Esophagus squamous epithelium (tissue), 5 donors: ENCODE measurements around the gene DCDC2C. TPM values are rescaled to one million over a fixed set of nuclear protein-coding genes. Genes with fewer than 3 reads are reported as not detected.

Experiments used
- DNase-seq: peaks from one replicate; lab custom pipeline; 2025; lab: John Stamatoyannopoulos, UW
- H3K27ac ChIP-seq, 4 donors: fragments of 200-600 bp; sonication (generic); one replicate each; pipeline ENCODE4 v1.5.1; 2016 to 2019; ENCODE audit warnings: mild to moderate bottlenecking in 1 of 4
- H3K27me3 ChIP-seq, 4 donors: fragments of 200-600 bp; sonication (generic); 1 replicate in 3 of 4; 2 replicates in 1 of 4; pipeline versions ENCODE4 v1.5.1 to v1.6.0; 2017 to 2021; ENCODE audit warnings: antibody characterized with exemption in 1 of 4
- H3K36me3 ChIP-seq, 3 donors: fragments of 200-600 bp; sonication (generic); one replicate each; pipeline ENCODE4 v1.5.1; 2016 to 2019
- H3K4me1 ChIP-seq, 3 donors: fragments of 200-600 bp; sonication (generic); one replicate each; pipeline ENCODE4 v1.5.1; 2017 to 2019
- H3K4me3 ChIP-seq, 4 donors: fragments of 200-600 bp; sonication (generic); 1 replicate in 3 of 4; 2 replicates in 1 of 4; pipeline ENCODE4 v1.5.1; 2016 to 2019; ENCODE audit warnings: mild to moderate bottlenecking in 2 of 4, moderate library complexity in 1 of 4
- H3K9me3 ChIP-seq, 3 donors: fragments of 200-600 bp; sonication (generic); one replicate each; pipeline ENCODE4 v1.5.1; 2016 to 2019
- CTCF ChIP-seq, 6 experiments: fragments of 450-650 bp in 4 of 6; fragments of 200-600 bp in 2 of 6; sonication (generic) in 2 of 6; IDR thresholded peaks; one replicate each; pipeline ENCODE4 v1.5.1; 2016 to 2019; ENCODE audit warnings: antibody characterized with exemption in 6 of 6, mild to moderate bottlenecking in 4 of 6, moderate library complexity in 4 of 6
- POLR2A ChIP-seq, 4 donors: fragments of 450-650 bp; IDR thresholded peaks; one replicate each; pipeline ENCODE4 v1.6.1; 2017; ENCODE audit warnings: antibody characterized with exemption in 4 of 4, mild to moderate bottlenecking in 4 of 4, moderate library complexity in 3 of 4
- WGBS, 2 donors: methylation state at CpG; one replicate each; pipeline ENCODE4 v1.1.5; 2018; 5-methylcytosine and 5-hydroxymethylcytosine counted together
- intact Hi-C: fragments of 100-400 bp; cut with DNase I; formaldehyde crosslinking; loops from one replicate; pipeline ENCODE4 v1.15.0; 2022
- total RNA-seq, 4 donors: library from RNA; depleted of rRNA; stranded (reverse); fragments of >200 nt; gene quantifications; one replicate each; pipeline ENCODE4 v1.1.0, GENCODE V29; 2016
- donor health status: DM: yes; HTN: yes; CAD: no.

Gene DCDC2C
- total RNA-seq, 4 donors from 2014 or later: not detected

- DNase-seq: no peak
- no peaks in the 10 kb centered on the region for H3K27me3 ChIP-seq
- peaks cover 0 to 6% (median 0%) of the 10 kb centered on the region in 3 donors for H3K9me3 ChIP-seq
- no peak overlapping the region for H3K4me3 ChIP-seq
- no peak for TF ChIP-seq CTCF (IDR thresholded peaks at IDR 0.05)
- no peak for TF ChIP-seq POLR2A (IDR thresholded peaks at IDR 0.05)
- H3K27ac ChIP-seq: no peak overlapping the region
- intact Hi-C loops: no loop called here
- no peaks in the 10 kb centered on the region for H3K36me3 ChIP-seq
- 87 to 89% methylated on average over 9 of the region's 9 CpGs for WGBS, 2 donors
- no peaks in the 10 kb centered on the region for H3K4me1 ChIP-seq
Measured at GRCh38 chr2:3848776-3849175, 145.4 kb downstream of the DCDC2C start.

GRCh38 chr2:3849213-3849612 lies 145.8 kb downstream of the DCDC2C start:
- intact Hi-C loops: no loop called here
- TF ChIP-seq CTCF (IDR thresholded peaks at IDR 0.05): no peak
- no peak for TF ChIP-seq POLR2A (IDR thresholded peaks at IDR 0.05)
- no peaks in the 10 kb centered on the region for H3K4me1 ChIP-seq
- H3K36me3 ChIP-seq: no peaks in the 10 kb centered on the region
- 66 to 67% methylated on average over 7 of the region's 7 CpGs for WGBS, 2 donors
- DNase-seq: no peak
- no peak overlapping the region for H3K4me3 ChIP-seq
- H3K9me3 ChIP-seq: peaks cover 0 to 11% (median 0%) of the 10 kb centered on the region in 3 donors
- no peak overlapping the region for H3K27ac ChIP-seq
- no peaks in the 10 kb centered on the region for H3K27me3 ChIP-seq

- TF ChIP-seq POLR2A (IDR thresholded peaks at IDR 0.05): no peak
- no peak for TF ChIP-seq CTCF (IDR thresholded peaks at IDR 0.05)
- no peak overlapping the region for H3K4me3 ChIP-seq
- peaks cover 0 to 11% (median 0%) of the 10 kb centered on the region in 3 donors for H3K9me3 ChIP-seq
- H3K4me1 ChIP-seq: no peaks in the 10 kb centered on the region
- intact Hi-C loops: no loop called here
- no peaks in the 10 kb centered on the region for H3K27me3 ChIP-seq
- no peaks in the 10 kb centered on the region for H3K36me3 ChIP-seq
- H3K27ac ChIP-seq: no peak overlapping the region
- WGBS, 2 donors: 30 to 32% methylated on average over 4 of the region's 4 CpGs
- no peak for DNase-seq
Measured at GRCh38 chr2:3857576-3857975, 154.2 kb downstream of the DCDC2C start.

GRCh38 chr2:3864943-3865865 lies 161.8 kb downstream of the DCDC2C start:
- intact Hi-C loops: no loop called here
- Histone ChIP-seq H3K9me3 (no peaks in the 10 kb centered on the region), H3K27ac (no peak overlapping the region), H3K4me1 (no peaks in the 10 kb centered on the region), H3K36me3 (no peaks in the 10 kb centered on the region), H3K27me3 (no peaks in the 10 kb centered on the region), H3K4me3 (no peak overlapping the region)
- WGBS, 2 donors: 50 to 59% methylated on average over 10 to 14 of the region's 16 CpGs
- DNase-seq: no peak
- no peak for TF ChIP-seq CTCF (IDR thresholded peaks at IDR 0.05)
- no peak for TF ChIP-seq POLR2A (IDR thresholded peaks at IDR 0.05)

GRCh38 chr2:3867469-3867868 lies 164.1 kb downstream of the DCDC2C start:
- intact Hi-C loops: no loop called here
- Histone ChIP-seq H3K4me1 (no peaks in the 10 kb centered on the region), H3K36me3 (no peaks in the 10 kb centered on the region), H3K4me3 (no peak overlapping the region), H3K27me3 (no peaks in the 10 kb centered on the region), H3K9me3 (no peaks in the 10 kb centered on the region), H3K27ac (no peak overlapping the region)
- DNase-seq: no peak
- WGBS, 2 donors: 76 to 90% methylated on average over 3 to 5 of the region's 5 CpGs
- TF ChIP-seq CTCF (IDR thresholded peaks at IDR 0.05) (no peak), POLR2A (IDR thresholded peaks at IDR 0.05) (no peak)
